Gastrocnemius medialis (tissue), 4 donors: Measurements from ENCODE around the gene STKLD1. TPM values are rescaled to one million over a fixed set of nuclear protein-coding genes. Genes with fewer than 3 reads are reported as not detected.

Source experiments
- ATAC-seq, 2 donors: fragments of 150-250 bp; one replicate each; pipeline ENCODE4 v1.9.1; 2016
- DNase-seq, 2 donors: peaks; one replicate each; pipeline ENCODE4 v3.0.0-alpha.2; 2019
- H3K27ac ChIP-seq, 4 donors: fragments of 200-600 bp; sonication (generic); 1 replicate in 1 of 4; 2 replicates in 3 of 4; pipeline ENCODE4 v1.5.1; 2016 to 2018; ENCODE audit warnings: mild to moderate bottlenecking in 2 of 4, moderate library complexity in 1 of 4
- H3K27me3 ChIP-seq, 3 donors: fragments of 200-600 bp; sonication (generic) in 2 of 3; 1 replicate in 1 of 3; 2 replicates in 2 of 3; pipeline versions ENCODE4 v1.5.1 to v1.6.0; 2016 to 2019; ENCODE audit warnings: mild to moderate bottlenecking in 1 of 3, moderate library complexity in 1 of 3
- H3K36me3 ChIP-seq, 2 donors: fragments of 200-600 bp; sonication (generic) in 1 of 2; one replicate each; pipeline ENCODE4 v1.5.1; 2017 to 2018
- H3K4me1 ChIP-seq, 2 donors: fragments of 200-600 bp; sonication (generic) in 1 of 2; one replicate each; pipeline ENCODE4 v1.5.1; 2016 to 2017; ENCODE audit warnings: mild to moderate bottlenecking in 2 of 2
- H3K4me3 ChIP-seq, 4 donors: fragments of 200-600 bp; sonication (generic) in 3 of 4; 1 replicate in 1 of 4; 2 replicates in 3 of 4; pipeline ENCODE4 v1.5.1; 2016 to 2019; ENCODE audit warnings: mild to moderate bottlenecking in 2 of 4
- H3K9me3 ChIP-seq, 3 donors: fragments of 200-600 bp; sonication (generic) in 2 of 3; 1 replicate in 1 of 3; 2 replicates in 2 of 3; pipeline ENCODE4 v1.5.1; 2016 to 2019
- CTCF ChIP-seq, 5 experiments: fragments of 450-650 bp in 3 of 5; fragments of 200-600 bp in 2 of 5; sonication (generic) in 2 of 5; IDR thresholded peaks in 4 of 5; conservative IDR thresholded peaks in 1 of 5; 1 replicate in 4 of 5; 2 replicates in 1 of 5; pipeline ENCODE4 v1.5.1; 2016 to 2019; ENCODE audit warnings: antibody characterized with exemption in 5 of 5, mild to moderate bottlenecking in 3 of 5, moderate library complexity in 3 of 5
- POLR2A ChIP-seq, 2 donors: fragments of 450-650 bp; IDR thresholded peaks; one replicate each; pipeline ENCODE4 v1.6.1; 2017; ENCODE audit warnings: antibody characterized with exemption in 2 of 2, mild to moderate bottlenecking in 2 of 2, moderate library complexity in 2 of 2
- in situ Hi-C, 4 donors: fragments of 200-750 bp; cut with MboI; loops; one replicate each; pipeline versions ENCODE4 v1.15.0 to v1.8.0; 2017; ENCODE audit warnings: low sequenced_read_pairs in 4 of 4
- intact Hi-C: fragments of 100-400 bp; cut with DNase I; formaldehyde crosslinking; loops from one replicate; pipeline ENCODE4 v1.15.1; 2023; ENCODE audit warnings: low total_unique reads
- total RNA-seq, 4 donors: library from RNA; depleted of rRNA; stranded (reverse); fragments of >200 nt; gene quantifications; one replicate each; pipeline versions ENCODE4 v1.1.0 to v1.2.3, GENCODE V29; 2016

STKLD1 gene
- total RNA-seq, 4 donors from 2014 or later = 0.35 to 1.4 (median 1.1) TPM; not detected in 1

GRCh38 chr9:133382507-133383141 is 6.5 kb downstream of the STKLD1 start:
- intact Hi-C loops (no loop called here), in situ Hi-C loops (no loop called here)
- H3K27me3 ChIP-seq = no peaks in the 10 kb centered on the region
- no peaks in the 10 kb centered on the region for H3K9me3 ChIP-seq
- ATAC-seq = no peak
- DNase-seq = no peak
- TF ChIP-seq CTCF (IDR thresholded peaks at IDR 0.05 in 4 of 5, conservative IDR thresholded peaks at IDR 0.05 in 1 of 5) (no peak), POLR2A (IDR thresholded peaks at IDR 0.05) (no peak)
- H3K27ac ChIP-seq = no peak overlapping the region
- H3K4me1 ChIP-seq = no peaks in the 10 kb centered on the region
- no peak overlapping the region for H3K4me3 ChIP-seq
- no peaks in the 10 kb centered on the region for H3K36me3 ChIP-seq

DNA sequence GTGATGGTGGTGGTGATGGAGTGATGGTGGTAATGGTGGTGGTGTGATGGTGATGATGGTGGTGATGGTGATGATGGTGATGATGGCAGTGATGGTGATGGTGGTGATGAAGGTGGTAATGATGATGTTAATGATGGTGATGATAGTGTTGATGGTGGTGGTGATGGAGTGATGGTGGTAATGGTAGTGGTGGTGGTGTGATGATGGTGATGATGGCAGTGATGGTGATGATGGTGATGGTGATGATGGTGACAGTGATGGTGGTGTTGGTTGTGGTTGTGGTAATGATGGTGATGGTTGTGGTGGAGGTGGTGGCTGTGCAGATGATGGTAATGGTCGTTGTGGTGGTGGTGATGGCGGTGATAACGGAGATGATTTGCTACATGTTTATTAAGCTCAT is 7.3 kb downstream of the STKLD1 start:
- ATAC-seq (no peak), DNase-seq (no peak)
- H3K27me3 ChIP-seq = no peaks in the 10 kb centered on the region
- TF ChIP-seq POLR2A (IDR thresholded peaks at IDR 0.05) = no peak
- no peaks in the 10 kb centered on the region for H3K36me3 ChIP-seq
- H3K9me3 ChIP-seq = no peaks in the 10 kb centered on the region
- H3K4me3 ChIP-seq = no peak overlapping the region
- intact Hi-C loops (no loop called here), in situ Hi-C loops (no loop called here)
- H3K4me1 ChIP-seq = no peaks in the 10 kb centered on the region
- H3K27ac ChIP-seq = no peak overlapping the region

- H3K4me3 ChIP-seq = no peak overlapping the region
- no peak for ATAC-seq
- H3K27ac ChIP-seq = no peak overlapping the region
- intact Hi-C loops (no loop called here), in situ Hi-C loops (no loop called here)
- no peaks in the 10 kb centered on the region for H3K36me3 ChIP-seq
- TF ChIP-seq POLR2A (IDR thresholded peaks at IDR 0.05) (no peak), CTCF (IDR thresholded peaks at IDR 0.05 in 4 of 5, conservative IDR thresholded peaks at IDR 0.05 in 1 of 5) (no peak)
- no peaks in the 10 kb centered on the region for H3K9me3 ChIP-seq
- DNase-seq = no peak
- no peaks in the 10 kb centered on the region for H3K4me1 ChIP-seq
- no peaks in the 10 kb centered on the region for H3K27me3 ChIP-seq
These were observed 8.7 kb downstream of the STKLD1 start for GRCh38 chr9:133384736-133385321.

DNA sequence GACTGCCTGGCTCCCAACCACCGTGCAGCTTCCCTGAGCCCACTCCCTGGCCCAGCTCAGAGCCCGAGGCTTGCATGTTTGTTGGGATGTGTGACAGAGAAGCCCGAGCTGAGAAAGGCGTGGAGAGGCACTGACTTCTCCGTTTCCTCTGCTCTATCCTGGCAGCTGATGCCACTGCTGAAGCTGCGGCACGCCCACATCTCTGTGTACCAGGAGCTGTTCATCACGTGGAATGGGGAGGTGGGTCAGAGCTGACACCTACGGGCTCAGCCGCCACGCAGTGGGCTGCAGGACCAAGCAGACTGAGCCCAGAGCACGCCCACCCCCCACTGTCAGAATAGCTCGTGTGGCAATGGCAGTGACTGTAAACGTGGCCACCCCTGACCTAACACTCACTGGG is 9.3 kb downstream of the STKLD1 start:
- H3K9me3 ChIP-seq = no peaks in the 10 kb centered on the region
- TF ChIP-seq CTCF (IDR thresholded peaks at IDR 0.05 in 4 of 5, conservative IDR thresholded peaks at IDR 0.05 in 1 of 5) (no peak), POLR2A (IDR thresholded peaks at IDR 0.05) (no peak)
- no peaks in the 10 kb centered on the region for H3K4me1 ChIP-seq
- H3K27me3 ChIP-seq = peaks cover 0 to 2% (median 0%) of the 10 kb centered on the region in 3 donors
- DNase-seq (no peak), ATAC-seq (no peak)
- in situ Hi-C loops = no loop called here
- H3K36me3 ChIP-seq = no peaks in the 10 kb centered on the region
- no peak overlapping the region for H3K4me3 ChIP-seq
- intact Hi-C loops = no loop called here
- H3K27ac ChIP-seq = no peak overlapping the region

- no peak for DNase-seq
- H3K27ac ChIP-seq = no peak overlapping the region
- H3K36me3 ChIP-seq = no peaks in the 10 kb centered on the region
- intact Hi-C loops = no loop called here
- no peaks in the 10 kb centered on the region for H3K4me1 ChIP-seq
- TF ChIP-seq CTCF (IDR thresholded peaks at IDR 0.05 in 4 of 5, conservative IDR thresholded peaks at IDR 0.05 in 1 of 5) = no peak
- ATAC-seq = no peak
- peaks cover 0 to 8% (median 0%) of the 10 kb centered on the region in 3 donors for H3K27me3 ChIP-seq
- in situ Hi-C loops = no loop called here
- H3K9me3 ChIP-seq = no peaks in the 10 kb centered on the region
- H3K4me3 ChIP-seq = no peak overlapping the region
These were observed 10.2 kb downstream of the STKLD1 start for GRCh38 chr9:133386338-133386737.
